ENCODE results near the gene PID1.
"Not testable (repeated sequence)": the region's sequence is repeated elsewhere in the genome, so short reads cannot be mapped to it uniquely, and the experiment has no call there.

Gene PID1

DNA sequence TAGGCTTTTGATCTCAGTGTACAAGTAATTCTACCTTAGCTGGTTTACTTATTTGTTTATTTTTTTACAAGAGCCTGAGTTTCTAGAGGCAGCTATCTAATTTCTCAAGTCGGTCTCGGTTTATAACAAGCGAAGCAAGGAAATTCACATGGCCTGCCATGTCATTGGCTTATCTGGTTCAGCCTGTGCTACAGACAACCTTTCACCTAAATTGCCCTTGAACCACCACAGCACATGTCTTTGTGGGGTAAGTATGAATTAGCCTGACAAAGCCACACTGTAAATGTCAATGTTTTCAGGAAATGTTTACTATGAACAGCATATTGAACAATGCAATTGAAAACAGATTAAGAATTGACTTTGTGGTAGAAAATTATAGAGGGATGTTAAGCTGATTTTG is 167.1 kb downstream of the PID1 start:
- DNase-seq = no peak

DNA sequence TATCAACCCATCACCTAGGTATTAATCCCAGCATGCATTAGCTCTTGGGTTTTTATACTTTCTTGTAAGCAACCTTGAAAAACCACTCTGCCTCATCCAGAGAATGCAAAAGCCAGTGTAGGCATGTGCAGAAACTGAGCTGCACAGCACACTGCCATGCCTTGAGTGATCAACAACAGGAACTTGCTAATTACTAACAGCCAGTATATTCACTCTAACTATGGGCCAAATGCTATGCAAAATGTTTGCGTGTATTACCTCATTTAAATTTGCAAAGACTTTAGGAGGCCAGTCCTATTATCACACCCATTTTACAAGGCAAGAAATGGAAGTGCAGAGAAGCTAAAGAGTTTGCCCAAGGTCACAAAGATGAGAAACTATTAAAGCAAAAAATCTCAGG is 169.8 kb downstream of the PID1 start:
- no peak for DNase-seq

- DNase-seq = no peak
Measured at GRCh38 chr2:229099231-229099630, 171.9 kb downstream of the PID1 start.

DNA sequence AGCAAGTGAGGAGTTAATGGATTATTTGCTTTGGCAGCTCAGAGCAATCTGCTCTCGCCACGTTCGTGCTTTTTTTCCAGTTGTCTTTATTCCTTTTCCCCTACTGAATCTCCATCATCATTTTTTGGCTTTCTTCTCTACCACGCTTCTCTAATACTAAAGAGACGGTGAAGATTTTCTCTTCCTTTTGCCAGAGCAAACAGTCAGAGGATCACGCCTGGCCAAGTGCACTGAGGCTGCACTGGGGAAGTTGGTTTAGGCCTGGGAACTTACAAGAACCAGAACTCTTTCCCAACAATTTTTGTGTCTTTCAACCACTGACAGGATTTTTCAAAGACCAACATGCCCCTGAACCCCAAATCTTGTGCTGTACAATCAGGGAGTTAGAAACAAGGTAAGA is 172.3 kb downstream of the PID1 start:
- DNase-seq = no peak

DNA sequence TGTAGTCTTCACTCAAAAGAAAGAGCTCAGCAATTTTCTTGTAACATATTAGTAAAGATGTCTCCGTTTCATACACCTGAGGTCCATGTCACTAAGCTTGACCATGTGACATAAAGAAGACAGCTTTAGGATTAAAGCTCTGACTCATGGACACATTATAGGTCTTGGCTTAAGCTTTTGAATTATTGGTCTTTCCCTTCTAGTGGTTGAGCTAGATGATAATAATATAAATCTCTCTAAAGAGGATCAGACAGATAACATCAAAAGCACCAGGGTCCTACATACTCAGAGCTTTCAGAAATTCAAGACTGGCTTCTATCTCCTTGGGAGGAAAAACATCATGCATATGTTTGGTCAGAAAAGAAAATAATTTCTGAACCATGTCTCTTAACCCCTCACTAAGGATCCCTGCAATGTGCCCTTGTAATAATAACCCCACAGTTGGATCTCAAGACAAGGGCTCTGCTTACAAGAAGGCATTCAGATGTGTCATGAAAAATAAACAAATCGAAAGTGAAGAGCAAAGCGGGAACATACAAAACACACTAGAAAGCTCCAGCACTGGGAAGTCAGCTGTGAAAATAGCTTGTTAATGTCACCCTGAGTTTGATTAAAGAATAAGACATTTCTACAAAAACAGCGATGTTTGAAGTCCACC is 174.5 kb downstream of the PID1 start:
- no peak for DNase-seq

DNA sequence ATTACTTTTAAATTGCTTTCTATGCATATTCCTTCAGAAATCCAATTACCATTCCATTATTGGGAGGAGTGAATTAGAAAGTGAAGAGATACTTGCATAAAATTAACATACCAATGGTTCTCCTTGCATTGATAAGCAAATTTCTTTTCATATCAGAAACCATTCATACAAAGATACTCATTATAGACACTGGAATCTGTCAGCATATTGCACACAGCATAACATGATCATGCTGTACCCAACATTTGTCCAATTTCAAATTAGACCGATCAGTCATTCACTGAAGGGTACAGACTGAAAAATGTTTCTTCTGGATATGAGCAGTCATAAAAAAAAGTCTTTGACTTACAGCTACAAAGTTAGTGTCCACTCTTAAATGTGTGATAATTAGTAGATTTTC is 175.6 kb downstream of the PID1 start:
- DNase-seq = no peak

DNA sequence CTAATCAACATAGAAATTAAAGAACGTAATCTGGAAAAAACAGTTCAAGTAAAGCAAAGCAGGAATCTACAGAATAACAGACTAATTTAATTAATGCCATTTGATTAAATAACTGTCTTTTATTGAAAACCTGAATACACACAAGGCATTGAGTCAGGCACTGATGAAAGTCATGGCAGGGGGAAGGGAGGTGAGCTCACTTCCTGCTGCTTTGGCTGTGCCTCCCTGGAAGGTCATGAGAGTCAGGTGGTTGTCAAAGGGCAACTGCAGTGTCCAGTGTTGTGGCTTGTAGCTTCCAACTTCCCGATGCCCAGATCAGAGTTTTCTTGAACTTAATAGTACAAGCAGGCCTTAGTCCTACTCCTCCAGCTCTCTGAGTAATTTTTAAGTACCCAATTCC is 180.9 kb downstream of the PID1 start:
- DNase-seq = no peak

- no peak for DNase-seq
Measured at GRCh38 chr2:229089776-229090175, 181.3 kb downstream of the PID1 start.

GRCh38 chr2:229088966-229089700 is 182.0 kb downstream of the PID1 start:
- no peak for DNase-seq

- no peak for DNase-seq
Measured at GRCh38 chr2:229088517-229088913, 182.6 kb downstream of the PID1 start.

DNA sequence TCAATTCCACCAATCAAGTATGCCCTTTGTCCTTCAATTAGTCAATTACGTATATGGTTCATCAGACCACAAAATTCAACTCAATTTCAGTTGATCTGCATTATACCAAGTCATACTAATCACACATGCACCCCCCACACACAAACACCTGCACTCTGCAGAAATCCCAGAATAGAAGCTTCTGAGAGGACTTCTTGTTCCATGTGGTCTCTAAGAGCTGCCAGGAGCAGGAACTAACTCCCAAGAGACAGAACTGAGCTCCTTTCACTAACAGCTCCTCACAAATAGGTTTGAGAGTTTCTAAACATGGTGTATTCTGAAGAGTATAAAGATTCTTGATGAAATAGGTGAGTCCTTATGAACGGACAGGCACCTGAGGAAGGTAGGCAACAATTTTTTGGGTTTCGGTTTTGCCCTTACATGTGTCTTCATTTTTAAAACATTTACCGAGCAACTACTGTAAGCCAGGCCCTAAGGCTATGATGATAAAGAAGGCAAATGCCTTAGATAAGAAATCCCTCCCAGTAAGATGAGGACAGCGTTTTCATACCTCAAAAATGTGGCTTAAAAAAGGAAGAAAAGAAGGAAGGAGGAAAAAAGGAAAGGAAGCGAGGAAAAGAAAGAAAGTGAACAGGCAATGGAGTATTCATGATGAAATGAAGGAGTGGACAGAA is 183.1 kb downstream of the PID1 start:
- DNase-seq = no peak

GRCh38 chr2:229087267-229087666 is 183.8 kb downstream of the PID1 start:
- DNase-seq = no peak

DNA sequence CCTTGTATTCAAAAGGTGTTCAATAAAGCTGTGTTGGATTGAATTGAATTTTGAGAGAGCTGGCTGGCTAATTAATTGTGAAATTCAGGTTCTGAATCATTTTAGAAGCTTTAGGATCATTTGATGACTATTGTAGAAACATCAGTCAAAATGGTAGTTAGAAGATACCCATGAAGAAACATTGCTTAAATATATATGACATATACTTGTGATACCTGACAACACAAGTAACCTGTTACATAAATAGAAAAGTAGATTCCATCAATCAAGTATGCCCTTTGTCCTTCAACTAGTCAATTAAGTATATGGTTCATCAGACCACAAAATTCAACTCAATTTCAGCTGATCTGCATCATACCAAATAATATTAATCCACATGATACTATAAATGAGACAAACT is 185.6 kb downstream of the PID1 start:
- DNase-seq = no peak

GRCh38 chr2:229084447-229084846 is 186.6 kb downstream of the PID1 start:
- DNase-seq = no peak

GRCh38 chr2:229083606-229084340 is 187.3 kb downstream of the PID1 start:
- no peak for DNase-seq

GRCh38 chr2:229081411-229081810 is 189.7 kb downstream of the PID1 start:
- DNase-seq = no peak

DNA sequence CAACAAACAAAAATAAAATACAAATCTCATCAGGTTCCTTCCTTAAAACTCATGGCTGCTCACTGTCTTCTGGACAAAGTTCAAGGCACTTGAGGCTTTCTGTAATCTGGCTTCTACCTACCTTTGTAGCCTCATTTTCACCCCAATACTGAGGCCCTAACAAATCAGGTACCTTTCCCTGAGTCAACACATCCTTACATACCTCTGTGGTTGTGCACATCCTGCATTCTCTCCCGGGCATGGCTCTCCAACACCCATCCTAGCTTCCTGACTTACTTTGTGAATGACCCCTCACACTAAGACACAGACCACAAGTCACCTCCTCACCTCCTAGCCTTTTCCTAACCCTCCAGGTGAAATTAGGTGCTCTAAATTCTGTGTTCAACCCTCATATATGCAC is 190.9 kb downstream of the PID1 start:
- no peak for DNase-seq

- not testable (repeated sequence) for DNase-seq
Measured at GRCh38 chr2:229076886-229077285, 194.2 kb downstream of the PID1 start.

- DNase-seq = no peak
Measured at GRCh38 chr2:229073935-229074334, 197.2 kb downstream of the PID1 start.

DNA sequence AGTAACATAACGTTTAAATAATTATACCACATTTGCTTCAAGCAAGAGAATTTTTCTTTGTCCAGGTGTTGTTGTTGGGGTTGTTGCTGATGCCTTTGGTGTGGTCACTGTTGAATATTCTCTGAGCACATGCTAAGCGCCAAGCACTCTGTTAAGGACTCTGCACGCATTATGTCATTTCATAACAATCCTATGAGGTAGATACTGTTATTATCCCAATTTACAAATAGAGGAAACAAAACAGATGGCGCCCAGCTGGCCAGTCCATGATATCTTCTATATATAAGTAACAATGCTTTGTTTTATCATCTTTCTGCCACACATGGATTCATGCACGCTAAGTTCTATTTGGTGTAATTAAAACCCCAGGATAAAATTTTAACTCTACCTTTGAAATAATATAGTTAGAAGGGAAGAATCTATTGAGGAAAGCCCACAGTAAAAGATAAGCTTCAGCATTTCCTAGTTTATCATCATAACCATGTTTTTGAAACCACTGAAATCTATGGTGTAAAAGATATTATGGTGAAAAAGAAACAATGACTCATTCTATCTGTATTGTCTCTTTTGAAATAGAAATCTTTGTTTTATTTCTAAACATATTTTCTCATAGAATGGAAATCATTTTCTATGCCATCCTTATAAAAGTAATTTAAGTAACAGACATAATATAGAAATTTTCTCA is 199.7 kb downstream of the PID1 start:
- no peak for DNase-seq

DNA sequence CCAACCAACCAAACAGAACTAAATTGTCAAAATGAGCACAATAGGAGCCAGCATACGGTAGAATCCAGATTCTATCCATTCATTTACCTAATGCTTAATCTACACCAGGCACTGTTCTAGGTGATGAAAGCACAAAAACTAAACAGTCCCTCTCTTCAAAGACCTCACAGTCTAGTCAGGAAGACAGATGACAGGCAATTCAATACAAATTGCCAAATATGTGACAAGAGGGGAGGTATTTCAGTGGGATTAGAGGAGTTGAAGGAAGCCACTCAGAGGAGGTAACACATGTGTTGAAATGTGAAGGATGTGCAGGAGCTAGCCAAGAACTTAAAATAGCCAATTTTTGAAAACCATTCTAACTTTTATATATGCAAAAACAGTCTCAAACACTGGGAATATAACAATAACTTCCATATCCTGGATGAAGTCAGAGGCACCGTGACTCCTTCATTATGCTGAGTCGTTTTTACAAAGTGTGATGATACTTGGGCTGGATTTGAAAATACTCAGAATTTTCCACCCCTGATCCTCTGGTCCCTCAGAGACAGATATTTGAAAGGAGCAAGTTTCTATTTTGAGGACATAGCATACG is 204.9 kb downstream of the PID1 start:
- no peak for DNase-seq

- no peak for DNase-seq
Measured at GRCh38 chr2:229064749-229065148, 206.3 kb downstream of the PID1 start.

DNA sequence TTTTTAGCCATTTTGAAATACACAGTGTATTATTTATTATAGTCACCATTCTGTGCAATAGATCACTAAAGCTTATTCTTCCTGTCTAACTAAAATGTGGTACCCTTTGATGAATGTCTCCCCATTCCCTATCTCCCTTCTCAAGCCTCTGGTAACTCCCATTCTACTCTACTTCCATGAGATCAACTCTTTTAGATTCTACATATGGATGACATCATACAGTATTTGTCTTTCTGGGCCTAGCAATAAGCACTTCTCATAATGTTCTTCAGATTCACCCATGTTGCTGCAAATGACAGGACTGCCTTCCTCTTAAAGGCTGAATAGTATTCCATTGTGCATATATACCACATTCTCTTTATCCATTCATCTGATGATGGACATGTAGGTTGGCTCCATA is 210.9 kb downstream of the PID1 start:
- no peak for DNase-seq
